GM23248 (cell line): Measurements from ENCODE around the gene ADGRG2. TPM values are rescaled to one million over a fixed set of nuclear protein-coding genes. Genes with fewer than 3 reads are reported as not detected.
A peak's percentile ranks its signal among the peaks of the same experiment; 100 is the strongest.

Source experiments
- DNase-seq: peaks from one replicate; pipeline ENCODE4 v3.0.0-alpha.2; 2015
- H2AFZ ChIP-seq: fragments of 200-600 bp; sonication (generic); 2 replicates; pipeline ENCODE4 v1.6.1; 2016; ENCODE audit warnings: antibody characterized with exemption
- H3F3A ChIP-seq: fragments of 200-600 bp; sonication (generic); 2 replicates; pipeline ENCODE4 v1.6.1; 2016; ENCODE audit warnings: mild to moderate bottlenecking, antibody characterized with exemption, mixed run types; ENCODE audit not compliant: insufficient read depth
- H3K27ac ChIP-seq: fragments of 200-600 bp; sonication (generic); 2 replicates; pipeline ENCODE4 v1.5.1; 2016; ENCODE audit warnings: mild to moderate bottlenecking
- H3K27me3 ChIP-seq: fragments of 200-600 bp; sonication (generic); replicated peaks from 2 replicates; pipeline ENCODE4 v1.6.1; 2016; ENCODE audit warnings: mild to moderate bottlenecking; ENCODE audit not compliant: insufficient read depth
- H3K36me3 ChIP-seq: fragments of 200-600 bp; sonication (generic); 2 replicates; pipeline ENCODE4 v1.6.1; 2016; ENCODE audit warnings: low read depth, mild to moderate bottlenecking
- H3K4me1 ChIP-seq: fragments of 200-600 bp; sonication (generic); 2 replicates; pipeline ENCODE4 v1.6.1; 2016; ENCODE audit warnings: mild to moderate bottlenecking; ENCODE audit not compliant: insufficient read depth
- H3K4me2 ChIP-seq: fragments of 200-600 bp; sonication (generic); one replicate; pipeline ENCODE4 v1.6.1; 2016; ENCODE audit warnings: mild to moderate bottlenecking; ENCODE audit not compliant: unreplicated experiment
- H3K4me3 ChIP-seq: fragments of 200-600 bp; sonication (generic); 2 replicates; pipeline ENCODE4 v1.5.1; 2016; ENCODE audit warnings: mild to moderate bottlenecking
- H3K79me2 ChIP-seq: fragments of 200-600 bp; sonication (generic); 2 replicates; pipeline ENCODE4 v1.6.1; 2016; ENCODE audit warnings: mild to moderate bottlenecking; ENCODE audit not compliant: insufficient read depth
- H3K9ac ChIP-seq: fragments of 200-600 bp; sonication (generic); 2 replicates; pipeline ENCODE4 v1.6.1; 2016; ENCODE audit warnings: mild to moderate bottlenecking
- H3K9me2 ChIP-seq: fragments of 200-600 bp; sonication (generic); 2 replicates; pipeline ENCODE4 v1.6.1; 2016; ENCODE audit warnings: mixed run types, mild to moderate bottlenecking, moderate library complexity; ENCODE audit not compliant: insufficient read depth
- H3K9me3 ChIP-seq: fragments of 200-600 bp; sonication (generic); one replicate; pipeline ENCODE4 v1.6.1; 2017; ENCODE audit warnings: low read depth
- H4K20me1 ChIP-seq: fragments of 200-600 bp; sonication (generic); 2 replicates; pipeline ENCODE4 v1.6.0; 2016; ENCODE audit not compliant: insufficient read depth
- EZH2 ChIP-seq: fragments of 200-600 bp; sonication (generic); IDR thresholded peaks from 2 replicates; pipeline ENCODE4 v1.6.1; 2018; ENCODE audit warnings: antibody characterized with exemption, mild to moderate bottlenecking; ENCODE audit not compliant: insufficient read depth, poor library complexity, severe bottlenecking
- EZH2phosphoT487 ChIP-seq: fragments of 200-600 bp; sonication (generic); IDR thresholded peaks from 2 replicates; pipeline ENCODE4 v1.6.1; 2018; ENCODE audit warnings: antibody characterized with exemption, moderate library complexity, mild to moderate bottlenecking, low read depth; ENCODE audit not compliant: insufficient read depth
- WGBS, 2 experiments: methylation state at CpG; one replicate each; pipeline ENCODE4 v1.1.6; 2015 to 2017; ENCODE audit warnings: low lambda C conversion rate in 2 of 2, low coverage in 1 of 2; ENCODE audit errors: missing lambda C conversion rate in 2 of 2; 5-methylcytosine and 5-hydroxymethylcytosine counted together
- in situ Hi-C: fragments of 300-500 bp; cut with MboI; formaldehyde crosslinking; loops from 2 replicates; pipeline ENCODE4 v1.15.0; 2020
- polyA plus RNA-seq: library from polyadenylated mRNA; unstranded; fragments of >200 nt; fragmentation: Nextera tagmentation; extraction: Ambion mirVana; gene quantifications from 2 replicates; pipeline ENCODE4 v1.2.1, GENCODE V29; 2016
- total RNA-seq: library from RNA; depleted of rRNA; stranded (reverse); fragments of >200 nt; shearing (Covaris generic); gene quantifications from 2 replicates; pipeline ENCODE4 v1.2.3, GENCODE V29; 2014

The ADGRG2 gene
- total and polyA plus RNA-seq, 2 experiments from 2014 or later: 0.10 TPM; not detected in 1

DNA sequence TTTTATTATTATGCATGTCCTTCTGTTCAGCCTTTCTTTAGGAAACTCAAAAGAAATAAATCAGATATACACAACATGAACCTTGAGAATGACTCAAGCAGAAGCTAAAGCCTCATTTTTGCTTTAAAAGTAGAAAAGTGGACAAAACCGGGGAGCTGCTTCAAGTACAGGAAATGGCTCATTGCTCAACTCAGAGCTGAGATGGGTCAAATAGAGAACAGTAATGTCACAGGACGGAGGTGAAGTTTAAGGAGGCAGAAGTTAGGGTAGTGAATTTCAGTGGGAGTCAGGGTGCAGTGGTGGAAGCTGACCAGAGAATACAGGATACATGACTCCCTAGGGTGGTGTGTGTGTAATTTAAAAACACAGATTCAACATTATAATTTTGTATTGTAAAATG, 160.6 kb downstream of the ADGRG2 start:
- peaks cover 10% of the 10 kb centered on the region; the same call in 1 of the 2 replicates for H3F3A ChIP-seq
- H3K4me3 ChIP-seq: peak overlapping the region; percentile 22; the same call in 1 of the 2 replicates
- H3K27me3 ChIP-seq: no peaks in the 10 kb centered on the region
- H3K79me2 ChIP-seq: peaks cover 18% of the 10 kb centered on the region; the same call in 1 of the 2 replicates
- peaks cover 13% of the 10 kb centered on the region; the same call in 1 of the 2 replicates for H3K4me1 ChIP-seq
- peak overlapping the region; percentile 41 for H3K27ac ChIP-seq
- peak overlapping the region; percentile 14; the same call in 1 of the 2 replicates for H3K9ac ChIP-seq
- peak overlapping the region; percentile 32; the same call in 1 of the 2 replicates for H2AFZ ChIP-seq
- H3K9me2 ChIP-seq: no peaks in the 10 kb centered on the region
- TF ChIP-seq EZH2 (no peak), EZH2phosphoT487 (no peak)
- H3K9me3 ChIP-seq: no peaks in the 10 kb centered on the region
- in situ Hi-C loops: no loop called here
- H3K36me3 ChIP-seq: no peaks in the 10 kb centered on the region
- H4K20me1 ChIP-seq: no peaks in the 10 kb centered on the region
- H3K4me2 ChIP-seq: peak overlapping the region; percentile 49
- WGBS, 2 experiments: 0 to 4% methylated on average over 2 of the region's 2 CpGs
- DNase-seq: peak; percentile 65

- Histone ChIP-seq H3K36me3 (no peaks in the 10 kb centered on the region), H3K4me1 (peaks cover 3% of the 10 kb centered on the region; the same call in 1 of the 2 replicates), H3K27me3 (no peaks in the 10 kb centered on the region), H3K9me2 (no peaks in the 10 kb centered on the region), H2AFZ (no peak overlapping the region), H3K4me2 (no peak overlapping the region), H4K20me1 (no peaks in the 10 kb centered on the region), H3K4me3 (no peak overlapping the region), H3K27ac (no peak overlapping the region), H3K9me3 (no peaks in the 10 kb centered on the region), H3K9ac (no peak overlapping the region), H3K79me2 (peaks cover 18% of the 10 kb centered on the region; the same call in 1 of the 2 replicates), H3F3A (0 out of 2 replicates have a peak, but pooled peaks cover 3% of the 10 kb centered on the region)
- no peak for DNase-seq
- in situ Hi-C loops: no loop called here
- TF ChIP-seq EZH2 (no peak), EZH2phosphoT487 (no peak)
- WGBS, 2 experiments: 73 to 80% methylated on average over 6 to 7 of the region's 7 CpGs
Observed at GRCh38 chrX:18956303-18957032, 165.8 kb downstream of the ADGRG2 start.

DNA sequence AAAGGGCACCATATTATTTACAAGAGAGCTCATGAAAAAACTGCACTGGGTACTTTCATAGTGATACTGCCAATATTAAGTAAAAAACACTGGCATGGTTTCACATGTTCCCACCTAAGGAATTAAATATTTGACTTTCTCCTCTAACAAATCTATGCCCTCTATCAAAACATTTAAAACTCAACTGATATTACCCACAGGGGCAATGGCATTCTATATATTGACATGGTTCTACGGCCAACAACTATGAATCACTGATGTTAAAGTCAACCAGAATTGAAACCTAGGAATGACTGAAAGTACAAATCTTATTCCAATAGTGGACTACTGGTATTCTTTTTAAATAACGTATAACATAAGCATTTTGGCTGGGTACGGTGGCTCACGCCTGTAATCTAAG, 166.6 kb downstream of the ADGRG2 start:
- H3K4me1 ChIP-seq: no peaks in the 10 kb centered on the region
- no peaks in the 10 kb centered on the region for H3K9me3 ChIP-seq
- H3K36me3 ChIP-seq: no peaks in the 10 kb centered on the region
- H3K9me2 ChIP-seq: no peaks in the 10 kb centered on the region
- H3K27me3 ChIP-seq: no peaks in the 10 kb centered on the region
- H3K4me3 ChIP-seq: no peak overlapping the region
- no peak for DNase-seq
- 0 out of 2 replicates have a peak, but pooled peaks cover 2% of the 10 kb centered on the region for H3F3A ChIP-seq
- H3K4me2 ChIP-seq: no peak overlapping the region
- in situ Hi-C loops: no loop called here
- TF ChIP-seq EZH2phosphoT487: no peak
- no peak for TF ChIP-seq EZH2
- WGBS, 2 experiments: 50 to 88% methylated on average over 1 to 4 of the region's 4 CpGs
- peaks cover 17% of the 10 kb centered on the region; the same call in 1 of the 2 replicates for H3K79me2 ChIP-seq
- no peak overlapping the region for H2AFZ ChIP-seq
- H3K9ac ChIP-seq: no peak overlapping the region
- H4K20me1 ChIP-seq: no peaks in the 10 kb centered on the region
- no peak overlapping the region for H3K27ac ChIP-seq

GRCh38 chrX:18951032-18951431, 171.2 kb downstream of the ADGRG2 start:
- no peaks in the 10 kb centered on the region for H3F3A ChIP-seq
- no peaks in the 10 kb centered on the region for H3K4me1 ChIP-seq
- in situ Hi-C loops: no loop called here
- no peak overlapping the region for H3K27ac ChIP-seq
- H3K9me3 ChIP-seq: no peaks in the 10 kb centered on the region
- H3K9ac ChIP-seq: no peak overlapping the region
- 97% methylated on average over 10 of the region's 10 CpGs for WGBS, 2 experiments
- TF ChIP-seq EZH2 (no peak), EZH2phosphoT487 (no peak)
- no peak overlapping the region for H3K4me2 ChIP-seq
- no peak overlapping the region for H2AFZ ChIP-seq
- DNase-seq: no peak
- H3K36me3 ChIP-seq: no peaks in the 10 kb centered on the region
- no peaks in the 10 kb centered on the region for H3K27me3 ChIP-seq
- no peaks in the 10 kb centered on the region for H3K79me2 ChIP-seq
- no peak overlapping the region for H3K4me3 ChIP-seq
- H4K20me1 ChIP-seq: no peaks in the 10 kb centered on the region
- no peaks in the 10 kb centered on the region for H3K9me2 ChIP-seq
